ENCODE data around the gene LRRTM4. TPM values are rescaled to one million over a fixed set of nuclear protein-coding genes. Genes with fewer than 3 reads are reported as not detected.

The LRRTM4 gene
- polyA plus RNA-seq, 2 of the 4 experiments (the other 2 are of a cell fraction): 0.03 TPM; not detected in 1

DNA sequence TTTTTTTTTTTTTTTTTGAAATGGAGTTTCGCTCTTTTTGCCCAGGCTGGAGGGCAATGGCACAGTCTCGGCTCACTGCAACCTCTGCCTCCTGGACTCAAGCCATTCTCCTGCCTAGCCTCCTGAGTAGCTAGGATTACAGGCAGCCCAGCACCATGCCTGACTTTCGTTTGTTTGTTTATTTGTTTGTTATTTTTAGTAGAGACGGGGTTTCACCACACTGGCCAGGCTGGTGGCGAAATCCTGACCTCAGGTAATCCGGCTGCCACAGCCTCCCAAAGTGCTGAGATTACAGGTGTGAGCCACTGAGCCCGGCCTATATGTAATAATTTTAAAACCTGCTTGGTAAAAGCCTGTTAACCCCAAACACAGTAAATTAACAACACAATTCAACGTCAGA, 435.7 kb downstream of the LRRTM4 start:
- TF ChIP-seq, protein P1, sequence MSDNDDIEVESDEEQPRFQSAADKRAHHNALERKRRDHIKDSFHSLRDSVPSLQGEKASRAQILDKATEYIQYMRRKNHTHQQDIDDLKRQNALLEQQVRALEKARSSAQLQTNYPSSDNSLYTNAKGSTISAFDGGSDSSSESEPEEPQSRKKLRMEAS (IDR thresholded peaks at IDR 0.05): no peak
- TF ChIP-seq MYC (IDR thresholded peaks at IDR 0.05; ENCODE audit: borderline replicate concordance, low read length) (no peak), SMC3 (IDR thresholded peaks at IDR 0.05) (no peak), RCOR1 (IDR thresholded peaks at IDR 0.05; ENCODE audit: low read depth, low read length) (no peak), GATA3 (IDR thresholded peaks at IDR 0.05; ENCODE audit: borderline replicate concordance) (no peak), CHD2 (IDR thresholded peaks at IDR 0.05; ENCODE audit: low read length, partially characterized antibody) (no peak), HOXA7 (CRISPR knock-in tag; IDR thresholded peaks at IDR 0.05) (no peak)
- TF ChIP-seq, protein P2, sequence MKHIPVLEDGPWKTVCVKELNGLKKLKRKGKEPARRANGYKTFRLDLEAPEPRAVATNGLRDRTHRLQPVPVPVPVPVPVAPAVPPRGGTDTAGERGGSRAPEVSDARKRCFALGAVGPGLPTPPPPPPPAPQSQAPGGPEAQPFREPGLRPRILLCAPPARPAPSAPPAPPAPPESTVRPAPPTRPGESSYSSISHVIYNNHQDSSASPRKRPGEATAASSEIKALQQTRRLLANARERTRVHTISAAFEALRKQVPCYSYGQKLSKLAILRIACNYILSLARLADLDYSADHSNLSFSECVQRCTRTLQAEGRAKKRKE (CRISPR knock-in tag; IDR thresholded peaks at IDR 0.05; ENCODE audit: low read depth): no peak
- ChIA-PET CTCF (no interaction called here), POLR2A (no interaction called here)
- Histone ChIP-seq H3K4me1 (no peaks in the 10 kb centered on the region), H3K4me2 (no peak overlapping the region), H3K27ac (no peak overlapping the region), H3K4me3 (no peak overlapping the region), H3K9me3 (0 out of 3 replicates have a peak, but pooled peaks cover 3% of the 10 kb centered on the region)
- DNase-seq (ENCODE audit: low read depth in 1 of 2, low spot score in 1 of 2) (no peak), ATAC-seq (no peak), FAIRE-seq (no peak)
- 11% methylated on average over 8 of the region's 8 CpGs for WGBS (ENCODE audit: missing lambda C conversion rate)

DNA sequence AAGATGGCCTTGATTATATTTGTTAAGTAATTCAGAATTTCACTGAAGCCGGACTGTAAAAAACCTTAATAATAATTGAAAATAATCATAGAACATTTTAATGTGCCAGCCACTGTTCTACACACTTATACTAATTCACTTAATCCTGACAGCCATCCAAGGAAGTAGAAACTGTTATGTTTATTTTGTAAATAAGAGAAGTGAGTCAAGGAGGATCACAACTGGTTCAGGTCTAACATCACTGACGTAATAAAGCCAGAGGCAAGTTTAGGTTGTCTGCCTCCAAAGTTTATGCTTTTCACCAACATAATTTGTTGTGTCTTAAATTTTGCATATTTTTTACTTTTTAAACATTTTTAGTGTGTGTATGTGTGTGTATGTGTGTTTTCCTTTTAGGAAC, 436.1 kb downstream of the LRRTM4 start:
- 0 out of 3 replicates have a peak, but pooled peaks cover 3% of the 10 kb centered on the region for H3K9me3 ChIP-seq
- H3K4me3 ChIP-seq: no peak overlapping the region
- H3K4me2 ChIP-seq: no peak overlapping the region
- H3K27ac ChIP-seq: no peak overlapping the region
- ATAC-seq (no peak), DNase-seq (ENCODE audit: low read depth in 1 of 2, low spot score in 1 of 2) (no peak), FAIRE-seq (no peak)
- WGBS (ENCODE audit: missing lambda C conversion rate): 10% methylated on average over 2 of the region's 2 CpGs
- ChIA-PET POLR2A (no interaction called here), CTCF (no interaction called here)
- TF ChIP-seq HOXB5 (CRISPR knock-in tag; IDR thresholded peaks at IDR 0.05) (no peak), JUNB (IDR thresholded peaks at IDR 0.05) (no peak), RCOR1 (IDR thresholded peaks at IDR 0.05; ENCODE audit: low read depth, low read length) (no peak), TFCP2L1 (CRISPR knock-in tag; IDR thresholded peaks at IDR 0.05) (no peak), RAD21 (conservative IDR thresholded peaks at IDR 0.05 in 1 of 2, IDR thresholded peaks at IDR 0.05 in 1 of 2) (no peak), ZFP36 (IDR thresholded peaks at IDR 0.05; ENCODE audit: borderline replicate concordance, partially characterized antibody) (no peak), SREBF2 (IDR thresholded peaks at IDR 0.05) (no peak), HOXA7 (CRISPR knock-in tag; IDR thresholded peaks at IDR 0.05) (no peak), RFX5 (IDR thresholded peaks at IDR 0.05) (no peak), ESRRA (IDR thresholded peaks at IDR 0.05; ENCODE audit: borderline replicate concordance, low read length) (no peak), ZNF302 (CRISPR knock-in tag; IDR thresholded peaks at IDR 0.05) (no peak), RNF2 (IDR thresholded peaks at IDR 0.05; ENCODE audit: borderline replicate concordance, low read depth) (no peak)
- TF ChIP-seq, protein P3, sequence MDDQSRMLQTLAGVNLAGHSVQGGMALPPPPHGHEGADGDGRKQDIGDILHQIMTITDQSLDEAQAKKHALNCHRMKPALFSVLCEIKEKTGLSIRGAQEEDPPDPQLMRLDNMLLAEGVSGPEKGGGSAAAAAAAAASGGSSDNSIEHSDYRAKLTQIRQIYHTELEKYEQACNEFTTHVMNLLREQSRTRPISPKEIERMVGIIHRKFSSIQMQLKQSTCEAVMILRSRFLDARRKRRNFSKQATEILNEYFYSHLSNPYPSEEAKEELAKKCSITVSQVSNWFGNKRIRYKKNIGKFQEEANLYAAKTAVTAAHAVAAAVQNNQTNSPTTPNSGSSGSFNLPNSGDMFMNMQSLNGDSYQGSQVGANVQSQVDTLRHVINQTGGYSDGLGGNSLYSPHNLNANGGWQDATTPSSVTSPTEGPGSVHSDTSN (IDR thresholded peaks at IDR 0.05): no peak
- TF ChIP-seq, protein P4, sequence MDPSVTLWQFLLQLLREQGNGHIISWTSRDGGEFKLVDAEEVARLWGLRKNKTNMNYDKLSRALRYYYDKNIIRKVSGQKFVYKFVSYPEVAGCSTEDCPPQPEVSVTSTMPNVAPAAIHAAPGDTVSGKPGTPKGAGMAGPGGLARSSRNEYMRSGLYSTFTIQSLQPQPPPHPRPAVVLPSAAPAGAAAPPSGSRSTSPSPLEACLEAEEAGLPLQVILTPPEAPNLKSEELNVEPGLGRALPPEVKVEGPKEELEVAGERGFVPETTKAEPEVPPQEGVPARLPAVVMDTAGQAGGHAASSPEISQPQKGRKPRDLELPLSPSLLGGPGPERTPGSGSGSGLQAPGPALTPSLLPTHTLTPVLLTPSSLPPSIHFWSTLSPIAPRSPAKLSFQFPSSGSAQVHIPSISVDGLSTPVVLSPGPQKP (IDR thresholded peaks at IDR 0.05; ENCODE audit: low read depth, low read length): no peak
- H3K4me1 ChIP-seq: no peaks in the 10 kb centered on the region

DNA sequence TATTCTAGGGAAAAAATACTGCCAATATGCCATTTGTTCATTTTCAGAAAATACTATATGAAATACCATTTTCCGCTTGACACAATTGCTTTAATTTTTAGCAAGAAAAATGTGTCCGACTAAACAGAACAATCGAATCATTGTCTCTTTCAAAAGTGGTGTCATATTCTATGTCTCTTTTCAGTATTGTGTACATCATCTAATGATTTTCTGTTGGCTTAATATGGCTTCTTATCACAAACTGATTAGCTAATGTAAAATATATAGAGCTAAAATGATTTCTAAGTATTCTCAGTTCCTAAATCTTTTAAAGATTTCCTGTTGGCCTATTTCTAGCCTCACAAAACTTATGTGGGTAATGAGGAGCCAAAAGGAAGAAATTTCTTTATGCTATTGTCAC, 436.6 kb downstream of the LRRTM4 start:
- POLR2A ChIA-PET: no interaction called here
- ATAC-seq (no peak), DNase-seq (ENCODE audit: low read depth in 1 of 2, low spot score in 1 of 2) (no peak), FAIRE-seq (no peak)
- no peak overlapping the region for H3K4me2 ChIP-seq
- 34% methylated on average over 3 of the region's 3 CpGs for WGBS (ENCODE audit: missing lambda C conversion rate)
- CTCF ChIA-PET: no interaction called here
- H3K27ac ChIP-seq: no peak overlapping the region
- H3K4me1 ChIP-seq: no peaks in the 10 kb centered on the region
- H3K9me3 ChIP-seq: 0 out of 3 replicates have a peak, but pooled peaks cover 3% of the 10 kb centered on the region
- H3K4me3 ChIP-seq: no peak overlapping the region
- TF ChIP-seq TFCP2L1 (CRISPR knock-in tag; IDR thresholded peaks at IDR 0.05) (no peak), NR3C1 (IDR thresholded peaks at IDR 0.05) (no peak), TP53 (CRISPR knock-in tag; IDR thresholded peaks at IDR 0.05) (no peak), EHF (CRISPR knock-in tag; IDR thresholded peaks at IDR 0.05) (no peak), CBX2 (IDR thresholded peaks at IDR 0.05; ENCODE audit: borderline replicate concordance, low read depth) (no peak), FOXS1 (CRISPR knock-in tag; IDR thresholded peaks at IDR 0.05) (no peak), KDM1A (IDR thresholded peaks at IDR 0.05; ENCODE audit: low read depth) (no peak), ESRRA (IDR thresholded peaks at IDR 0.05; ENCODE audit: borderline replicate concordance, low read length) (no peak), HOXA7 (CRISPR knock-in tag; IDR thresholded peaks at IDR 0.05) (no peak), JUN (IDR thresholded peaks at IDR 0.05) (no peak), ZSCAN20 (CRISPR knock-in tag; IDR thresholded peaks at IDR 0.05) (no peak), RFX5 (IDR thresholded peaks at IDR 0.05) (no peak), POLR2AphosphoS2 (conservative IDR thresholded peaks at IDR 0.05; ENCODE audit: low read length) (no peak), SMC3 (IDR thresholded peaks at IDR 0.05) (no peak), ZNF302 (CRISPR knock-in tag; IDR thresholded peaks at IDR 0.05) (no peak), CHD2 (IDR thresholded peaks at IDR 0.05; ENCODE audit: low read length, partially characterized antibody) (no peak), JUNB (IDR thresholded peaks at IDR 0.05) (no peak)
- TF ChIP-seq, protein P1 (IDR thresholded peaks at IDR 0.05): no peak
- TF ChIP-seq, protein P5, sequence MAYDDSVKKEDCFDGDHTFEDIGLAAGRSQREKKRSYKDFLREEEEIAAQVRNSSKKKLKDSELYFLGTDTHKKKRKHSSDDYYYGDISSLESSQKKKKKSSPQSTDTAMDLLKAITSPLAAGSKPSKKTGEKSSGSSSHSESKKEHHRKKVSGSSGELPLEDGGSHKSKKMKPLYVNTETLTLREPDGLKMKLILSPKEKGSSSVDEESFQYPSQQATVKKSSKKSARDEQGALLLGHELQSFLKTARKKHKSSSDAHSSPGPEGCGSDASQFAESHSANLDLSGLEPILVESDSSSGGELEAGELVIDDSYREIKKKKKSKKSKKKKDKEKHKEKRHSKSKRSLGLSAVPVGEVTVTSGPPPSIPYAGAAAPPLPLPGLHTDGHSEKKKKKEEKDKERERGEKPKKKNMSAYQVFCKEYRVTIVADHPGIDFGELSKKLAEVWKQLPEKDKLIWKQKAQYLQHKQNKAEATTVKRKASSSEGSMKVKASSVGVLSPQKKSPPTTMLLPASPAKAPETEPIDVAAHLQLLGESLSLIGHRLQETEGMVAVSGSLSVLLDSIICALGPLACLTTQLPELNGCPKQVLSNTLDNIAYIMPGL (CRISPR knock-in tag; IDR thresholded peaks at IDR 0.05; ENCODE audit: borderline replicate concordance): no peak
